ENCODE data around the gene TIMD4.

Gene TIMD4

GRCh38 chr5:156920861-156921431, 42.1 kb downstream of the TIMD4 start:
- no peak for DNase-seq

GRCh38 chr5:156920042-156920860, 42.8 kb downstream of the TIMD4 start:
- no peak for DNase-seq

GRCh38 chr5:156918311-156918845, 44.6 kb downstream of the TIMD4 start:
- no peak for DNase-seq

DNA sequence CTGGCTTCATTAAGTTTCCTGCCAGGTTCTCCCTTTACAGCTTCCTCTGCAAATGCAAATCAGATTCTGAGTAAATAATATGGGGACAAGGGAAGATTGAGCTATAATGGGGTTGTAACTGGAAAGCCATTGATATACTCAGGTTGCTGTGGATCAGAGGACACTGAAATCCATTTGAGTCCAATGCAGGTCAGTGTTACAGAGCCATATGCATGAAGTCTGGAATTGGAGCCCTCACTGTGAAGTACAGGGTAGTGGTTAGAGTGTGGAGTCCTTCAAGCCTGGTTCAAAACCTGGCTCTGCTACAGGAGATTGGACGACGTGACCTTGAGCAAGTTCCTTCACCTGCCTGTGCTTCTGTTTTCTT, 48.7 kb downstream of the TIMD4 start:
- no peak for DNase-seq

DNA sequence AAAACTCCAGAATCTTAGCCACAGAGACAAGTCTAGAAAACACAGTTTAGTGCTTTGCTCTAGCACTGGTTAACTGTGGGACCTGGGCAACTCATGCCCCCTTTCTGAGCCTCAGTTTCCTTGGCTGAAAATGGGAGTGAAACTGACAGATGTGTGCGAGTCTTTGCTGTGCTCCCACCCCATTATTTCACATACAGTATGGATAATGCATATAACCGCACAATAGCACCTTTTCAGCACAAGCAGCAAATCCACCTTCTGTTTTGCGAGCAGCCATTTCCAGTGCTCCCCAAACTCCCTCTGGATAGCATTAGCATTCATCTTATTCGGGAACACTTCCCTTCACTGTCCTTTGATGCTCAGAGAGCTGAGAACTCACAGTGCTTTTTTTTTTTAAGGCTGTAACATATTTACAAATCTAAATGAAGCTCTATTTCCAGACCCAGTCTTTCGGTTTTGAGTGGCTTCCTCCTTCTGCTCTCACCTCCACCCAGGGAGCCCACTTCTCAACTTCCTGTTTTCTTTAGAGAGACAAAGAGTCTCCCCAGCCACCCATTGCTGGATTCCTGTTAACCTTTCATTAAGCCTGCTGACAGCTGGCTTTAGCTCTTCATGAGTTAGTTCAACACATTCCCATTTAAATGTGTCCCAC, 49.2 kb downstream of the TIMD4 start:
- DNase-seq, result peak; percentile 97

DNA sequence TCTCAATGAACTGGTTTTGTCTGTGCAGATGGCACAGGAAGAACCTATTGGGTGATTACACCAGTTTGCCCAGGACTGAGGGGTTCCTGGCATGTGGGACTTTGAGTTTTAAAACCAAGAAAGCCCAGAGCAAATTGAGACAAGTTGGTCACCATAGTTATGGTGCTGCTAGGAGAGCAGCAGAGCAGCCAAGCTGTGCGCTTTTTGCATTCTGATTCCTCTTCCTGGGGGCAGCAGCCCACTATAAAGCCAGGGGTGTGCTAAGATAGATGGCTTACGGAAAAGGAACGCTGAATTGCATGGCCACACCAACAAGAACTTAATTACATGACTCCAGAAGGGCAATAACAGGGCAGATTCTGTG, 49.7 kb downstream of the TIMD4 start:
- no peak for DNase-seq

DNA sequence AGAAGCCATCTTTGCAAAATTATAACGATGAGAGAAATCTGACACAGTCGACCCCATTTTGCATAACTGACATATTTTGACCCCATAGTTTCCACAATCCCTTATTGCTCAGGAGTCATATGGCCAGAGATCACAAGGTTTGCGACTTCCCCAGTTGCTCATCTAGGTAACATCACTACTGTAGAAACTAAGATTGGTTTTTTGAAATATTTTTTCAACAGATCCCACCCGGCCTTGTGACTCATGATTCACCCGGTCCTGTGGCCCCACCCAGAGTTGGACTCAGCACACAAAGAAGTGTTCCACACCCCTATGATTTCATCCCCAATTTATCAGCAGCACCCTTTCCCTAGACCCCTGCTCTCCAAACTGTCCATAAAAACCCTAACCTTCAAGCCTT, 50.2 kb downstream of the TIMD4 start:
- DNase-seq, result no peak

- no peak for DNase-seq
Observed at GRCh38 chr5:156909180-156909579, 53.8 kb downstream of the TIMD4 start.

DNA sequence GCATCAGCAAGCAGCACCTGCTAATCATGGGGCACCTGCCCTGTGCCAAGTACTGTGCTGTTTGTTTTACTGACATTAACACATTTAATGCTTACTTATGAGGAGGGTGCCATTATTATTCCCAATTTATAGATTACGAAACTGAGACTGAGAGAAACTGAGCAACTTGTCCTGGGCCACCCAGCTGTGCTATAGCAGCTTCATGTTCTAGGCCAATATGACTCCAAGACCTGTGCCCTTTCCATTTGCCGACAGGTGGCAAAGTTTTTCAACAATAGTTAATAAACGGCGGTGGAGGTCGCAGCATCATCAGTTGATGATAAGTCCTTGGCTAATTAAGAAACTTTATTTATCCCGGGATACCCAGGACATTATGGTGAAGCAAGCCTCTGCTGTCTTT, 55.4 kb downstream of the TIMD4 start:
- no peak for DNase-seq

- no peak for DNase-seq
Observed at GRCh38 chr5:156906807-156907206, 56.2 kb downstream of the TIMD4 start.

DNA sequence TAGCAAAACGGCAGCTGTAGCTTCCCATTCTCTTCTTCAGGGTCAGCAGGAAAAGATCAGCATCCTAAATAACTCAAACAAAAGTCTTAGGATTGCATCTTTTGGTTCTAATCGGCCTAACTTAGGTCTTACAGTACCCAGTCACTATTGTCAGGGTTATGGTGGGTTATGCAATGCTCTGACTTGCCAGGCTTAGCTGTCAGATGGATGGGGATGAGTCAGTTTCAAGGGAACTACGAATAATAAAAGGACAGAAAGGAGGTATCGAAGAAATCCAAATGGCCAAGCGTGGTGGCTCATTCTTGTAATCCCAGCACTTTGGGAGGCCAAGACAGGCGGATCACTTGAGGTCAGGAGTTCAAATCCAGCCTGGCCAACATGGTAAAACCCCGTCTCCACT, 66.5 kb downstream of the TIMD4 start:
- DNase-seq, result no peak

DNA sequence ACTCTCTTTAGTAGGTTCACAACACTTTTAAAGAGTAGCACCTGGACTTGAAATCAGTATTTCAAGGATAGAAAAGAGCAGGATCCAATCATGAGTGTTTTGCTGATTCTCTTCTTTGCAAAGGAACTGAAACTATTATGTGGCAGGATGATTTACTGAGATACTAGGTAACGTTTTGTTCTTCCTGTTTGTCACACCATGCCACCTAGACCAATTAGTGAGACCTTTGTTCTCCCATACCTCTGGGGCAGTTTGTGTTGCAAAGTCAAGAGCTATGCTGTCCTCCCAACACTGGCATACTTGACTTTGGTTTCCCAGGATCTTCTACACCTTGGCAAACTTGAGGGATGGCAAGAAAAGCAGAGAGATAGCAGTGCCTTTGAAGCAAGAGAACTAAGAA, 69.5 kb downstream of the TIMD4 start:
- no peak for DNase-seq

- DNase-seq, result no peak
Observed at GRCh38 chr5:156892864-156893263, 70.2 kb downstream of the TIMD4 start.

GRCh38 chr5:156892223-156892622, 70.8 kb downstream of the TIMD4 start:
- no peak for DNase-seq

GRCh38 chr5:156888520-156888919, 74.5 kb downstream of the TIMD4 start:
- DNase-seq, result no peak

DNA sequence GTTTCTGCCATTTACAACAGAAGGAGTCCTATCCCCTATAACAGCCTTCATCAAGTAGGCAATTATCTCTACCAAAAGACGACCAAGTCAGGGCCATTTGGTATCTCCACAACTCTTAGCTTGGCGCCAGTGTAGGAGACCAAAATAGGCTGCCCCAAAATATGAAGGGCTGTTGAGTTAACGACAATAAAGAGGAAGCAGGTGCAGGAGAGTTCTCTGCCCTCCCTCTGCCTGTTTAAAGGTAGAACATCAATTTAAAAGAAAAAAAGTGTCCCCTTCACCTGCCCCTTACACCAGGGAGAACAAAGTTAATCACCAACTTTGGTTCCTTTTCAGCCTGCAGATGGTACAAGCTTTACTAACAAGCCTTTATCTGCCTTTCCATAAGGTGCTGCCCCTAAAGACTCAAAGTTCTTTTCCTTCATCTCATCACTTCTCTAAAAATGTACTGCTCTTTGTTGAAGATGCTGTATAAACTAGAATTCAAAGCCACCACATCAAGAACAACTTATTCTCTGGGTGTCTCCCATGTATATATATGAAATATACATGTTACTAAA, 79.6 kb downstream of the TIMD4 start:
- no peak for DNase-seq

DNA sequence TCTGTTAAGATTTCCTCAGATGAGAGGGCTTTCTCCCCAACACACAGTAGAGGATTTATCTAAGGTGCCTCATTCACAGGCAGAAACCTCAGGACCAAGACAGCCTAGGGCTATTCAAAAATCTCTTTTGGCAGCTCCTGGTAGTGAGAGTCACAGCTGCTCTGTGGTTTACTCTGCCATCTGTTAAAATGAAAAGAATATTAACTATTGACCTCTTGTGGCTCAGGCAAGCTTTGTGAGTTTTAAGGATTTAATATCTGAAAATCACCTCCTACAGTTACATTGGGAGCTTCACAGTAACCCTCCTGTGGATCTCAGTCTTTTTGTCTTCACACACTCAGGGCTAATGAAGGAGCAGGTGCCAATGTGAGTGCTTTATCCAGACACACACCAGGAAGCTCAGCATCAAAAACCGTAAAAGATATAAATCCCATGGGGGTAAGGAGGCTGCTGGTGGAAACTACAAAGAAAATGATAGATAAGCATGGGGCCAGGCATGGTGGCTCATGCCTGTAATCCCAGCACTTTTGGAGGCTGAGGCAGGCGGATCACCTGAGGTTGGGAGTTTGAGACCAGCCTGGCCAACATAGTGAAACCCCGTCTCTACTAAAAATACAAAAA, 83.3 kb downstream of the TIMD4 start:
- peak; percentile 20 for DNase-seq

- DNase-seq, result no peak
Observed at GRCh38 chr5:156871212-156871611, 91.8 kb downstream of the TIMD4 start.

GRCh38 chr5:156870498-156870839, 92.6 kb downstream of the TIMD4 start:
- no peak for DNase-seq
